GM18870 (cell line): ENCODE measurements around the gene OR5M10.
"Not testable (repeated sequence)": the region's sequence is repeated elsewhere in the genome, so short reads cannot be mapped to it uniquely, and the experiment has no call there.

Source experiments
- ATAC-seq: cut with Tn5 transposase; IDR thresholded peaks from one replicate; pipeline ENCODE4 v1.9.1; 2021; ENCODE audit warnings: moderate library complexity; ENCODE audit not compliant: unreplicated experiment

OR5M10 gene

GRCh38 chr11:56577621-56578020 lies at the start of gene OR5M10:
Gene OR5M10 (minus strand): TSS chr11:56577721. CDS start chr11:56577721, 0 bp downstream.
- no peak for ATAC-seq

GRCh38 chr11:56625946-56626345 lies 48.4 kb upstream of the OR5M10 start:
- ATAC-seq: no peak

GRCh38 chr11:56624661-56625110 lies 47.2 kb upstream of the OR5M10 start:
- ATAC-seq: peak; percentile 83

- ATAC-seq: no peak
These were observed 33.7 kb upstream of the OR5M10 start for GRCh38 chr11:56611174-56611573.

- ATAC-seq: not testable (repeated sequence)
These were observed 14.7 kb upstream of the OR5M10 start for GRCh38 chr11:56592088-56592717.

- no peak for ATAC-seq
These were observed 18.9 kb downstream of the OR5M10 start for GRCh38 chr11:56558574-56558973.

GRCh38 chr11:56554691-56555090 lies 22.8 kb downstream of the OR5M10 start:
- not testable (repeated sequence) for ATAC-seq

- ATAC-seq: no peak
These were observed 32.0 kb downstream of the OR5M10 start for GRCh38 chr11:56545531-56545930.

GRCh38 chr11:56543739-56544138 lies 33.8 kb downstream of the OR5M10 start:
- ATAC-seq: no peak

- ATAC-seq: no peak
These were observed 34.4 kb downstream of the OR5M10 start, which contains the start of gene OR5M11 for GRCh38 chr11:56543157-56543556. Gene OR5M11 (minus strand): TSS chr11:56543257. CDS start chr11:56543257, 0 bp downstream.

- no peak for ATAC-seq
These were observed 44.3 kb downstream of the OR5M10 start for GRCh38 chr11:56533054-56533740.

- no peak for ATAC-seq
These were observed 45.7 kb downstream of the OR5M10 start for GRCh38 chr11:56531856-56532255.
